Superior temporal gyrus (tissue), 1 donor: ENCODE results near the gene RRH.
"Not testable (repeated sequence)": the region's sequence is repeated elsewhere in the genome, so short reads cannot be mapped to it uniquely, and the experiment has no call there.

Experiments used
- DNase-seq: peaks from one replicate; pipeline ENCODE4 v3.0.0-alpha.2; 2016; ENCODE audit errors: extremely low spot score

RRH gene

GRCh38 chr4:109846395-109847098 lies 18.8 kb downstream of the RRH start:
- no peak for DNase-seq

GRCh38 chr4:109847896-109848442 lies 20.2 kb downstream of the RRH start, which contains the start of gene LRIT3:
TSS of gene LRIT3 (plus strand) at chr4:109848107. CDS start at chr4:109848202, 95 bp downstream.
- no peak for DNase-seq

GRCh38 chr4:109848501-109848900 lies 20.7 kb downstream of the RRH start:
- DNase-seq = no peak

GRCh38 chr4:109850601-109851000 lies 22.8 kb downstream of the RRH start:
- no peak for DNase-seq

GRCh38 chr4:109859426-109860300 lies 31.9 kb downstream of the RRH start:
- not testable (repeated sequence) for DNase-seq

- DNase-seq = no peak
Measured at GRCh38 chr4:109861271-109861670, 33.5 kb downstream of the RRH start.

- no peak for DNase-seq
Measured at GRCh38 chr4:109861916-109862511, 34.2 kb downstream of the RRH start.

GRCh38 chr4:109864134-109864533 lies 36.4 kb downstream of the RRH start:
- DNase-seq = no peak

- DNase-seq = no peak
Measured at GRCh38 chr4:109870061-109870460, 42.3 kb downstream of the RRH start.

- DNase-seq = no peak
Measured at GRCh38 chr4:109872065-109872464, 44.3 kb downstream of the RRH start.

GRCh38 chr4:109872950-109873656 lies 45.3 kb downstream of the RRH start:
- DNase-seq = no peak

- DNase-seq = no peak
Measured at GRCh38 chr4:109873791-109874514, 46.2 kb downstream of the RRH start.

- DNase-seq = no peak
Measured at GRCh38 chr4:109875106-109875505, 47.3 kb downstream of the RRH start.

GRCh38 chr4:109875553-109875952 lies 47.8 kb downstream of the RRH start:
- DNase-seq = not testable (repeated sequence)

- DNase-seq = no peak
Measured at GRCh38 chr4:109876634-109877265, 49.0 kb downstream of the RRH start.

GRCh38 chr4:109877400-109877799 lies 49.6 kb downstream of the RRH start:
- DNase-seq = no peak

GRCh38 chr4:109878355-109878754 lies 50.6 kb downstream of the RRH start:
- DNase-seq = no peak

- DNase-seq = no peak
Measured at GRCh38 chr4:109879081-109879480, 51.3 kb downstream of the RRH start.

- DNase-seq = no peak
Measured at GRCh38 chr4:109879636-109880314, 52.0 kb downstream of the RRH start.

GRCh38 chr4:109886303-109886702 lies 58.5 kb downstream of the RRH start:
- no peak for DNase-seq
